ENCODE data around the gene DEFB129. TPM values are rescaled to one million over a fixed set of nuclear protein-coding genes. Genes with fewer than 3 reads are reported as not detected.

DEFB129 gene
- total RNA-seq, 1 experiment from 2014 or later = not detected

DNA sequence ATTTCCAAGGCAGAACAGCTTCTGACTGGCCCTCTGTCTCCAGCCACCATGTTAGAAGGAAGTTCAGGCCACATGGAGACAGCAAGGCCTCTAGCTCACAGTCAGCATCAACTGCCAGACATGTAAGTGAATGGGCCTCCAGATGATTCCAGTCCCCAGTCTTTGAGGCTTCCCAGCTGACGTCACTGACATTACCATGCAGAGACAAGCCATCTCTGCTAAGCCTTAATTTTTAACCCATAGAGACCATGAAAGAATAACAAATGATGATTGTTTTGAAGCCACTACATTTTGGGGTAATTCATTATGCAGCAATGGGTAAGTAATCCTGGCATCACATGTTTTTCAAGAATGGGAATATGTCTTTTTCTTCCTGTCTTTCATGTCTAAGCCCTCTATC, 11.3 kb upstream of the DEFB129 start:
- no peaks in the 10 kb centered on the region for H3K4me1 Mint-ChIP-seq
- ChIA-PET POLR2A (no interaction called here), CTCF (interaction anchor here (0.8 kb wide), 1 partner anchor 115 kb away, joined by 3 read pairs; no protein-coding TSS in a partner anchor)
- H3K9me3 Mint-ChIP-seq = no peaks in the 10 kb centered on the region
- ATAC-seq (no peak), DNase-seq (ENCODE audit: low spot score) (no peak)
- H3K4me3 Mint-ChIP-seq = no peak overlapping the region
- TF ChIP-seq ATF1 (CRISPR knock-in tag; IDR thresholded peaks at IDR 0.05) (no peak), OVOL2 (CRISPR knock-in tag; IDR thresholded peaks at IDR 0.05; ENCODE audit: borderline replicate concordance) (no peak), TEAD4 (CRISPR knock-in tag; IDR thresholded peaks at IDR 0.05) (no peak), SOX15 (CRISPR knock-in tag; IDR thresholded peaks at IDR 0.05) (no peak), ZNF263 (CRISPR knock-in tag; IDR thresholded peaks at IDR 0.05; ENCODE audit: low read depth) (no peak), ZNF121 (CRISPR knock-in tag; IDR thresholded peaks at IDR 0.05) (no peak), FOXP1 (CRISPR knock-in tag; IDR thresholded peaks at IDR 0.05; ENCODE audit: borderline replicate concordance) (no peak), GABPB1 (CRISPR knock-in tag; IDR thresholded peaks at IDR 0.05) (no peak), ZNF423 (CRISPR knock-in tag; IDR thresholded peaks at IDR 0.05) (no peak)
- TF ChIP-seq, protein P1, sequence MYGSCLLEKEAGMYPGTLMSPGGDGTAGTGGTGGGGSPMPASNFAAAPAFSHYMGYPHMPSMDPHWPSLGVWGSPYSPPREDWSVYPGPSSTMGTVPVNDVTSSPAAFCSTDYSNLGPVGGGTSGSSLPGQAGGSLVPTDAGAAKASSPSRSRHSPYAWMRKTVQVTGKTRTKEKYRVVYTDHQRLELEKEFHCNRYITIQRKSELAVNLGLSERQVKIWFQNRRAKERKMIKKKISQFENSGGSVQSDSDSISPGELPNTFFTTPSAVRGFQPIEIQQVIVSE (CRISPR knock-in tag; IDR thresholded peaks at IDR 0.05; ENCODE audit: borderline replicate concordance) = no peak
- TF ChIP-seq, protein P2, sequence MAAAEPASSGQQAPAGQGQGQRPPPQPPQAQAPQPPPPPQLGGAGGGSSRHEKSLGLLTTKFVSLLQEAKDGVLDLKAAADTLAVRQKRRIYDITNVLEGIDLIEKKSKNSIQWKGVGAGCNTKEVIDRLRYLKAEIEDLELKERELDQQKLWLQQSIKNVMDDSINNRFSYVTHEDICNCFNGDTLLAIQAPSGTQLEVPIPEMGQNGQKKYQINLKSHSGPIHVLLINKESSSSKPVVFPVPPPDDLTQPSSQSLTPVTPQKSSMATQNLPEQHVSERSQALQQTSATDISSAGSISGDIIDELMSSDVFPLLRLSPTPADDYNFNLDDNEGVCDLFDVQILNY (CRISPR knock-in tag; IDR thresholded peaks at IDR 0.05) = no peak
- TF ChIP-seq, protein P3, sequence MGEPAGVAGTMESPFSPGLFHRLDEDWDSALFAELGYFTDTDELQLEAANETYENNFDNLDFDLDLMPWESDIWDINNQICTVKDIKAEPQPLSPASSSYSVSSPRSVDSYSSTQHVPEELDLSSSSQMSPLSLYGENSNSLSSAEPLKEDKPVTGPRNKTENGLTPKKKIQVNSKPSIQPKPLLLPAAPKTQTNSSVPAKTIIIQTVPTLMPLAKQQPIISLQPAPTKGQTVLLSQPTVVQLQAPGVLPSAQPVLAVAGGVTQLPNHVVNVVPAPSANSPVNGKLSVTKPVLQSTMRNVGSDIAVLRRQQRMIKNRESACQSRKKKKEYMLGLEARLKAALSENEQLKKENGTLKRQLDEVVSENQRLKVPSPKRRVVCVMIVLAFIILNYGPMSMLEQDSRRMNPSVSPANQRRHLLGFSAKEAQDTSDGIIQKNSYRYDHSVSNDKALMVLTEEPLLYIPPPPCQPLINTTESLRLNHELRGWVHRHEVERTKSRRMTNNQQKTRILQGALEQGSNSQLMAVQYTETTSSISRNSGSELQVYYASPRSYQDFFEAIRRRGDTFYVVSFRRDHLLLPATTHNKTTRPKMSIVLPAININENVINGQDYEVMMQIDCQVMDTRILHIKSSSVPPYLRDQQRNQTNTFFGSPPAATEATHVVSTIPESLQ (CRISPR knock-in tag; IDR thresholded peaks at IDR 0.05) = no peak
- TF ChIP-seq, protein P4, sequence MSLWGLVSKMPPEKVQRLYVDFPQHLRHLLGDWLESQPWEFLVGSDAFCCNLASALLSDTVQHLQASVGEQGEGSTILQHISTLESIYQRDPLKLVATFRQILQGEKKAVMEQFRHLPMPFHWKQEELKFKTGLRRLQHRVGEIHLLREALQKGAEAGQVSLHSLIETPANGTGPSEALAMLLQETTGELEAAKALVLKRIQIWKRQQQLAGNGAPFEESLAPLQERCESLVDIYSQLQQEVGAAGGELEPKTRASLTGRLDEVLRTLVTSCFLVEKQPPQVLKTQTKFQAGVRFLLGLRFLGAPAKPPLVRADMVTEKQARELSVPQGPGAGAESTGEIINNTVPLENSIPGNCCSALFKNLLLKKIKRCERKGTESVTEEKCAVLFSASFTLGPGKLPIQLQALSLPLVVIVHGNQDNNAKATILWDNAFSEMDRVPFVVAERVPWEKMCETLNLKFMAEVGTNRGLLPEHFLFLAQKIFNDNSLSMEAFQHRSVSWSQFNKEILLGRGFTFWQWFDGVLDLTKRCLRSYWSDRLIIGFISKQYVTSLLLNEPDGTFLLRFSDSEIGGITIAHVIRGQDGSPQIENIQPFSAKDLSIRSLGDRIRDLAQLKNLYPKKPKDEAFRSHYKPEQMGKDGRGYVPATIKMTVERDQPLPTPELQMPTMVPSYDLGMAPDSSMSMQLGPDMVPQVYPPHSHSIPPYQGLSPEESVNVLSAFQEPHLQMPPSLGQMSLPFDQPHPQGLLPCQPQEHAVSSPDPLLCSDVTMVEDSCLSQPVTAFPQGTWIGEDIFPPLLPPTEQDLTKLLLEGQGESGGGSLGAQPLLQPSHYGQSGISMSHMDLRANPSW (CRISPR knock-in tag; conservative IDR thresholded peaks at IDR 0.05; ENCODE audit: low read depth) = no peak
- TF ChIP-seq, protein P5, sequence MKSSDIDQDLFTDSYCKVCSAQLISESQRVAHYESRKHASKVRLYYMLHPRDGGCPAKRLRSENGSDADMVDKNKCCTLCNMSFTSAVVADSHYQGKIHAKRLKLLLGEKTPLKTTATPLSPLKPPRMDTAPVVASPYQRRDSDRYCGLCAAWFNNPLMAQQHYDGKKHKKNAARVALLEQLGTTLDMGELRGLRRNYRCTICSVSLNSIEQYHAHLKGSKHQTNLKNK (CRISPR knock-in tag; IDR thresholded peaks at IDR 0.05) = no peak
- TF ChIP-seq, protein P6, sequence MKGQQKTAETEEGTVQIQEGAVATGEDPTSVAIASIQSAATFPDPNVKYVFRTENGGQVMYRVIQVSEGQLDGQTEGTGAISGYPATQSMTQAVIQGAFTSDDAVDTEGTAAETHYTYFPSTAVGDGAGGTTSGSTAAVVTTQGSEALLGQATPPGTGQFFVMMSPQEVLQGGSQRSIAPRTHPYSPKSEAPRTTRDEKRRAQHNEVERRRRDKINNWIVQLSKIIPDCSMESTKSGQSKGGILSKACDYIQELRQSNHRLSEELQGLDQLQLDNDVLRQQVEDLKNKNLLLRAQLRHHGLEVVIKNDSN (CRISPR knock-in tag; IDR thresholded peaks at IDR 0.05) = no peak
- TF ChIP-seq, protein P7, sequence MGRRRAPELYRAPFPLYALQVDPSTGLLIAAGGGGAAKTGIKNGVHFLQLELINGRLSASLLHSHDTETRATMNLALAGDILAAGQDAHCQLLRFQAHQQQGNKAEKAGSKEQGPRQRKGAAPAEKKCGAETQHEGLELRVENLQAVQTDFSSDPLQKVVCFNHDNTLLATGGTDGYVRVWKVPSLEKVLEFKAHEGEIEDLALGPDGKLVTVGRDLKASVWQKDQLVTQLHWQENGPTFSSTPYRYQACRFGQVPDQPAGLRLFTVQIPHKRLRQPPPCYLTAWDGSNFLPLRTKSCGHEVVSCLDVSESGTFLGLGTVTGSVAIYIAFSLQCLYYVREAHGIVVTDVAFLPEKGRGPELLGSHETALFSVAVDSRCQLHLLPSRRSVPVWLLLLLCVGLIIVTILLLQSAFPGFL (CRISPR knock-in tag; IDR thresholded peaks at IDR 0.05; ENCODE audit: borderline replicate concordance) = no peak
- H3K36me3 Mint-ChIP-seq = no peaks in the 10 kb centered on the region
- peaks cover 86% of the 10 kb centered on the region for H3K27me3 Mint-ChIP-seq (ENCODE audit: low read depth)
- no peak overlapping the region for H3K27ac Mint-ChIP-seq

DNA sequence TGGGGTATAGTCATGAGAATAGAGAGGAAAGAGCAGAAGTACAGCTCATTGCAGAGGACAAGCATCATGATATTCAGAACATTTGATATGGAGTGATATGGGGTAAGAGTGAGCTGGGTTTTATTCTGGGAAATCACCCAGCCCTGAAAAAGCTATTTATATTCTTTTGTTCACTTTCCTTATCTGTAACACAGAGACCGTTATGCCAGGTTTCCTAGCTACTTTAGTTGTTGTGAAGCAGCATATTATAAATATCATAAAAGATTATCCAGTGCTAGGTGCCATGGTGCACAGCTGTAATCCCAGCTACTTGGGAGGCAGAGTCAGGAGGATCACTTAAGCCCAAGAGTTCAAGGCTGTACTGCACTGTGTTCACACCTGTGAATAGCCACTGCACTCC, 9.8 kb upstream of the DEFB129 start:
- ChIA-PET CTCF (no interaction called here), POLR2A (no interaction called here)
- Mint-ChIP-seq H3K9me3 (no peaks in the 10 kb centered on the region), H3K36me3 (no peaks in the 10 kb centered on the region), H3K27me3 (ENCODE audit: low read depth) (peaks cover 83% of the 10 kb centered on the region), H3K4me3 (no peak overlapping the region), H3K4me1 (no peaks in the 10 kb centered on the region), H3K27ac (no peak overlapping the region)
- ATAC-seq (no peak), DNase-seq (ENCODE audit: low spot score) (no peak)
- TF ChIP-seq TCF7 (CRISPR knock-in tag; IDR thresholded peaks at IDR 0.05; ENCODE audit: low read depth) (no peak), CBFB (CRISPR knock-in tag; IDR thresholded peaks at IDR 0.05; ENCODE audit: low read depth) (no peak), ZBTB21 (CRISPR knock-in tag; IDR thresholded peaks at IDR 0.05; ENCODE audit: borderline replicate concordance) (no peak), CREB1 (CRISPR knock-in tag; IDR thresholded peaks at IDR 0.05) (no peak)
- TF ChIP-seq, protein P8, sequence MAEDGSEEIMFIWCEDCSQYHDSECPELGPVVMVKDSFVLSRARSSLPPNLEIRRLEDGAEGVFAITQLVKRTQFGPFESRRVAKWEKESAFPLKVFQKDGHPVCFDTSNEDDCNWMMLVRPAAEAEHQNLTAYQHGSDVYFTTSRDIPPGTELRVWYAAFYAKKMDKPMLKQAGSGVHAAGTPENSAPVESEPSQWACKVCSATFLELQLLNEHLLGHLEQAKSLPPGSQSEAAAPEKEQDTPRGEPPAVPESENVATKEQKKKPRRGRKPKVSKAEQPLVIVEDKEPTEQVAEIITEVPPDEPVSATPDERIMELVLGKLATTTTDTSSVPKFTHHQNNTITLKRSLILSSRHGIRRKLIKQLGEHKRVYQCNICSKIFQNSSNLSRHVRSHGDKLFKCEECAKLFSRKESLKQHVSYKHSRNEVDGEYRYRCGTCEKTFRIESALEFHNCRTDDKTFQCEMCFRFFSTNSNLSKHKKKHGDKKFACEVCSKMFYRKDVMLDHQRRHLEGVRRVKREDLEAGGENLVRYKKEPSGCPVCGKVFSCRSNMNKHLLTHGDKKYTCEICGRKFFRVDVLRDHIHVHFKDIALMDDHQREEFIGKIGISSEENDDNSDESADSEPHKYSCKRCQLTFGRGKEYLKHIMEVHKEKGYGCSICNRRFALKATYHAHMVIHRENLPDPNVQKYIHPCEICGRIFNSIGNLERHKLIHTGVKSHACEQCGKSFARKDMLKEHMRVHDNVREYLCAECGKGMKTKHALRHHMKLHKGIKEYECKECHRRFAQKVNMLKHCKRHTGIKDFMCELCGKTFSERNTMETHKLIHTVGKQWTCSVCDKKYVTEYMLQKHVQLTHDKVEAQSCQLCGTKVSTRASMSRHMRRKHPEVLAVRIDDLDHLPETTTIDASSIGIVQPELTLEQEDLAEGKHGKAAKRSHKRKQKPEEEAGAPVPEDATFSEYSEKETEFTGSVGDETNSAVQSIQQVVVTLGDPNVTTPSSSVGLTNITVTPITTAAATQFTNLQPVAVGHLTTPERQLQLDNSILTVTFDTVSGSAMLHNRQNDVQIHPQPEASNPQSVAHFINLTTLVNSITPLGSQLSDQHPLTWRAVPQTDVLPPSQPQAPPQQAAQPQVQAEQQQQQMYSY (CRISPR knock-in tag; IDR thresholded peaks at IDR 0.05) = no peak
- TF ChIP-seq, protein P3 (CRISPR knock-in tag; IDR thresholded peaks at IDR 0.05) = no peak

All from WTC11 (cell line).